GM12892 (cell line): Measurements from ENCODE around the gene MBD6. TPM values are rescaled to one million over a fixed set of nuclear protein-coding genes. Genes with fewer than 3 reads are reported as not detected.

Experiments
- DNase-seq: peaks from one replicate; pipeline ENCODE4 v3.0.0; 2011; ENCODE audit not compliant: insufficient read length
- FAIRE-seq: peaks from 2 replicates; lab custom pipeline; 2011; peaks lifted over from hg19 to GRCh38; lab: Jason Lieb, UNC
- POLR2A ChIP-seq: IDR thresholded peaks from 2 replicates; pipeline ENCODE4 v1.6.1; 2011; ENCODE audit warnings: low read depth, low read length, control low read depth
- POLR2AphosphoS5 ChIP-seq: IDR thresholded peaks from 2 replicates; pipeline ENCODE4 v1.6.1; 2011; ENCODE audit warnings: low read depth, low read length, control low read depth
- TAF1 ChIP-seq: IDR thresholded peaks from 2 replicates; pipeline ENCODE4 v1.6.1; 2011; ENCODE audit warnings: low read depth, mild to moderate bottlenecking, control low read depth, low read length, borderline replicate concordance
- polyA plus RNA-seq: library from polyadenylated mRNA; unstranded; fragments of >200 nt; gene quantifications from one replicate; pipeline ENCODE4 v1.2.1, GENCODE V29; 2012; ENCODE audit warnings: missing spikeins, inconsistent platforms; ENCODE audit not compliant: missing spikeins

Gene MBD6
- 11.0 TPM for polyA plus RNA-seq

- FAIRE-seq: peak; percentile 92
These were observed at the start of gene MBD6 for GRCh38 chr12:57522011-57522886. Gene MBD6 (plus strand): TSS chr12:57522824. CDS start chr12:57524304, 1,480 bp downstream.

GRCh38 chr12:57473392-57473791 lies 49.2 kb upstream of the MBD6 start:
- TF ChIP-seq POLR2A (no peak), TAF1 (no peak), POLR2AphosphoS5 (no peak)
- DNase-seq (no peak), FAIRE-seq (no peak)

More at GRCh38 chr12:57522011-57522886, at the start of gene MBD6:
- TF ChIP-seq POLR2AphosphoS5: peak; percentile 49
- TF ChIP-seq TAF1: 0 out of 2 replicates have a peak, but pooled peaks have one; percentile 28
- TF ChIP-seq POLR2A: peak; percentile 60; the same call in 1 of the 2 replicates
- DNase-seq: peak; percentile 99

GRCh38 chr12:57473886-57474285 lies 48.7 kb upstream of the MBD6 start:
- DNase-seq (no peak), FAIRE-seq (no peak)
- TF ChIP-seq TAF1 (no peak), POLR2AphosphoS5 (no peak), POLR2A (no peak)

GRCh38 chr12:57474430-57474829 lies 48.2 kb upstream of the MBD6 start:
- TF ChIP-seq TAF1: no peak
- no peak for TF ChIP-seq POLR2A
- TF ChIP-seq POLR2AphosphoS5: no peak
- DNase-seq: no peak
- FAIRE-seq: no peak

- DNase-seq: no peak
- FAIRE-seq: no peak
- no peak for TF ChIP-seq POLR2AphosphoS5
- TF ChIP-seq TAF1: no peak
- TF ChIP-seq POLR2A: no peak
These were observed 47.8 kb upstream of the MBD6 start for GRCh38 chr12:57474862-57475261.

- TF ChIP-seq TAF1 (no peak), POLR2A (no peak), POLR2AphosphoS5 (no peak)
- no peak for DNase-seq
- no peak for FAIRE-seq
These were observed 47.1 kb upstream of the MBD6 start for GRCh38 chr12:57475271-57476161.

GRCh38 chr12:57476162-57476992 lies 46.2 kb upstream of the MBD6 start:
- peak; percentile 99 for FAIRE-seq

GRCh38 chr12:57476993-57477709 lies 45.5 kb upstream of the MBD6 start:
- peak; percentile 58 for FAIRE-seq
- no peak for DNase-seq
- TF ChIP-seq POLR2AphosphoS5 (no peak), POLR2A (no peak), TAF1 (no peak)

More at GRCh38 chr12:57476162-57476992, 46.2 kb upstream of the MBD6 start:
- DNase-seq: peak; percentile 83
- TF ChIP-seq POLR2A (peak; percentile 54), TAF1 (no peak), POLR2AphosphoS5 (peak; percentile 45; the same call in 1 of the 2 replicates)

- FAIRE-seq (peak; percentile 89), DNase-seq (peak; percentile 55)
- TF ChIP-seq TAF1: no peak
- peak; percentile 78 for TF ChIP-seq POLR2AphosphoS5
- TF ChIP-seq POLR2A: peak; percentile 58; the same call in 1 of the 2 replicates
These were observed 44.6 kb upstream of the MBD6 start for GRCh38 chr12:57477710-57478681.

GRCh38 chr12:57479043-57479375 lies 43.6 kb upstream of the MBD6 start:
- no peak for DNase-seq
- TF ChIP-seq POLR2A: no peak
- no peak for TF ChIP-seq TAF1
- no peak for TF ChIP-seq POLR2AphosphoS5
- FAIRE-seq: peak; percentile 78
